Nephron (organoid): ENCODE measurements around the gene SIK3.

ENCODE experiments used
- H3K27ac Mint-ChIP-seq, 3 experiments: 2 replicates each; pipeline ENCODE4 v1.8.0; 2020; ENCODE audit warnings: mixed read lengths in 3 of 3, mild to moderate bottlenecking in 2 of 3, moderate library complexity in 1 of 3
- H3K27me3 Mint-ChIP-seq: 2 replicates; pipeline ENCODE4 v1.8.0; 2021; ENCODE audit warnings: low read depth, mild to moderate bottlenecking, moderate library complexity, mixed read lengths
- H3K36me3 Mint-ChIP-seq: 2 replicates; pipeline ENCODE4 v1.8.0; 2020; ENCODE audit warnings: low read depth, mixed read lengths
- H3K4me1 Mint-ChIP-seq: 2 replicates; pipeline ENCODE4 v1.8.0; 2020; ENCODE audit warnings: mixed read lengths
- H3K4me3 Mint-ChIP-seq, 3 experiments: 2 replicates each; pipeline ENCODE4 v1.8.0; 2020; ENCODE audit warnings: mild to moderate bottlenecking in 3 of 3, mixed read lengths in 3 of 3, moderate library complexity in 2 of 3
- H3K9me3 Mint-ChIP-seq: 2 replicates; pipeline ENCODE4 v1.8.0; 2020; ENCODE audit warnings: mixed read lengths
- TF ChIP-seq, protein P1 (sequence below), 3 experiments: fragments of 200-600 bp; sonication (generic); IDR thresholded peaks; one replicate each; pipeline ENCODE4 v1.5.0; 2021; ENCODE audit warnings: antibody characterized with exemption in 3 of 3; ENCODE audit not compliant: unreplicated experiment in 3 of 3

SIK3 gene

DNA sequence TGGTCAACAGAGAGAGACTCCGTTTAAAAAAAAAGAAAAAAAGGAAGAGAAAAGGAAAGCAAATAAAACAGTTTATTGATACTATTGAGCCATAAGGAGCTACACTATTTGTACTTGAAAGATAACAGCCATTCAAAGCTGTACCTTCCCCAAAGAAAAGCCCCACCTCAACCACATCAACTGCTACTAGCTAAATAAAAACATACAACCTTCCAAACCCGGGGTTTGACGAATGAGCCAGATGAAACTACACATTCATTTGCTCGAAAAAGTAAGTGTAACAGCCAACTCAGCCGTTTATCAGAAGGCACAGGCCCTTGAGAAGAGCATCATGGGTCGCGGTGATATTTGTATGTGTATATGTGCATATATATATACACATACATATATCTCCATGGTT is 78.4 kb downstream of the SIK3 start:
- H3K4me3 Mint-ChIP-seq: no peak overlapping the region
- no peaks in the 10 kb centered on the region for H3K9me3 Mint-ChIP-seq
- H3K4me1 Mint-ChIP-seq: peaks cover 38% of the 10 kb centered on the region
- TF ChIP-seq, protein P1, sequence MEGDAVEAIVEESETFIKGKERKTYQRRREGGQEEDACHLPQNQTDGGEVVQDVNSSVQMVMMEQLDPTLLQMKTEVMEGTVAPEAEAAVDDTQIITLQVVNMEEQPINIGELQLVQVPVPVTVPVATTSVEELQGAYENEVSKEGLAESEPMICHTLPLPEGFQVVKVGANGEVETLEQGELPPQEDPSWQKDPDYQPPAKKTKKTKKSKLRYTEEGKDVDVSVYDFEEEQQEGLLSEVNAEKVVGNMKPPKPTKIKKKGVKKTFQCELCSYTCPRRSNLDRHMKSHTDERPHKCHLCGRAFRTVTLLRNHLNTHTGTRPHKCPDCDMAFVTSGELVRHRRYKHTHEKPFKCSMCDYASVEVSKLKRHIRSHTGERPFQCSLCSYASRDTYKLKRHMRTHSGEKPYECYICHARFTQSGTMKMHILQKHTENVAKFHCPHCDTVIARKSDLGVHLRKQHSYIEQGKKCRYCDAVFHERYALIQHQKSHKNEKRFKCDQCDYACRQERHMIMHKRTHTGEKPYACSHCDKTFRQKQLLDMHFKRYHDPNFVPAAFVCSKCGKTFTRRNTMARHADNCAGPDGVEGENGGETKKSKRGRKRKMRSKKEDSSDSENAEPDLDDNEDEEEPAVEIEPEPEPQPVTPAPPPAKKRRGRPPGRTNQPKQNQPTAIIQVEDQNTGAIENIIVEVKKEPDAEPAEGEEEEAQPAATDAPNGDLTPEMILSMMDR (IDR thresholded peaks at IDR 0.05; ENCODE audit: unreplicated experiment in 3 of 3): no peak
- no peaks in the 10 kb centered on the region for H3K27me3 Mint-ChIP-seq
- H3K27ac Mint-ChIP-seq: no peak overlapping the region
- no peaks in the 10 kb centered on the region for H3K36me3 Mint-ChIP-seq

DNA sequence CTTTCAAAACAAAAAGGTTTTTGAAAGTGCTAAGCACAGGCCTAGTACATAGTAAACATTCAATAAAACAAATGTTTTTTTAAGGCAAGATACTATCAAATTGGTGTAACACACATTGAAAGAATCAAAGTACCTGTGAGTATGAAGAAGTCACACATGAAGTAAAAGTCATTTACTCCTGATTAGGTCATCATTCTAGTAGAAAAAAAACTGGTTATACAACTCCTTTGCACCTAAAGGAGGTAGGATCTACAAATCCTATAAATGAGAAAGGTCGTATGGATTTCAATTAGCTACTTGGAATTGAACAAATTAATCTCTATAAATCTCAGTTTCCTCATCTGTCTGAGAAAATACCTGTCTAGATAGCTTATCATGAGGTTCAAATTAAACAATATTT is 80.8 kb downstream of the SIK3 start:
- peaks cover 21% of the 10 kb centered on the region for H3K4me1 Mint-ChIP-seq
- no peaks in the 10 kb centered on the region for H3K36me3 Mint-ChIP-seq
- TF ChIP-seq, protein P1 (IDR thresholded peaks at IDR 0.05; ENCODE audit: unreplicated experiment in 3 of 3): no peak
- no peaks in the 10 kb centered on the region for H3K27me3 Mint-ChIP-seq
- no peak overlapping the region for H3K4me3 Mint-ChIP-seq
- H3K9me3 Mint-ChIP-seq: no peaks in the 10 kb centered on the region
- H3K27ac Mint-ChIP-seq: no peak overlapping the region

DNA sequence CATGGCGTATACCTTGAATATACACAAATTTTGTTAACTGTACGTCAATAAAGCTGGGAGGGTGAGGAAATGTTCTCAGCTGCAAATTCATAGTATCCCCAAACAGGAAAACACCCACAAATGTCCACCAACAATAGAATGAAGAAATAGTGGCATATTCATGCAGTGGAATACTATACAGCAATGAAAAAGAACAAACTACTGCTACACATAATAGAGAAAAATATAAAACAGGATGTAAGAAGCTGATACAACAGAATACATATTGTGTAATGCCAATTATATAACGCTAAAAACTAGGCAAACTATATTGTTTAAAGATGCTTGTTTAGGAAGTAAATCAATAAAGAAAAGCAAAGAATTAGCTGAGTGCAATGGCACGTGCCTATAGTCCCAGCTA is 81.5 kb downstream of the SIK3 start:
- Mint-ChIP-seq H3K36me3 (no peaks in the 10 kb centered on the region), H3K4me3 (no peak overlapping the region), H3K4me1 (peaks cover 18% of the 10 kb centered on the region), H3K27ac (no peak overlapping the region), H3K27me3 (no peaks in the 10 kb centered on the region), H3K9me3 (no peaks in the 10 kb centered on the region)
- TF ChIP-seq, protein P1 (IDR thresholded peaks at IDR 0.05; ENCODE audit: unreplicated experiment in 3 of 3): no peak

DNA sequence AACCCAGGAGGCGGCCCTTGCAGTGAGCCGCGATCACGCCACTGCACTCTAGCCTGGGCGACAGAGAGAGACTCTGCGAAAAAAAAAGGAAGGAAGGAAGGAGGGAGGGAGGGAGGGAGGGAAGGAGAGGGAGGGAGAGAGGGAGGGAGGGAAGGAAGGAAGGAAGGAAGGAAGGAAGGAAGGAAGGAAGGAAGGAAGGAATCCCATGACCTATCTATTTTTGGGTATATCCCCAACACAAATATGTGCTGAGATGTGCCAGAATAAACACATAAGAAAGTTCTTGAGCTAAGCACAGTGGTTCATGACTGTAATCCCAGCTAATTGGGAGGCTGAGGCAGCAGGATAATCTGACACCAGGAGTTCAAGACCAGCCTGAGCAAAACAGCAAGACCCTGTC is 82.0 kb downstream of the SIK3 start:
- TF ChIP-seq, protein P1 (IDR thresholded peaks at IDR 0.05; ENCODE audit: unreplicated experiment in 3 of 3): no peak
- H3K36me3 Mint-ChIP-seq: no peaks in the 10 kb centered on the region
- no peak overlapping the region for H3K4me3 Mint-ChIP-seq
- H3K27me3 Mint-ChIP-seq: no peaks in the 10 kb centered on the region
- no peaks in the 10 kb centered on the region for H3K9me3 Mint-ChIP-seq
- peaks cover 14% of the 10 kb centered on the region for H3K4me1 Mint-ChIP-seq
- H3K27ac Mint-ChIP-seq: no peak overlapping the region

DNA sequence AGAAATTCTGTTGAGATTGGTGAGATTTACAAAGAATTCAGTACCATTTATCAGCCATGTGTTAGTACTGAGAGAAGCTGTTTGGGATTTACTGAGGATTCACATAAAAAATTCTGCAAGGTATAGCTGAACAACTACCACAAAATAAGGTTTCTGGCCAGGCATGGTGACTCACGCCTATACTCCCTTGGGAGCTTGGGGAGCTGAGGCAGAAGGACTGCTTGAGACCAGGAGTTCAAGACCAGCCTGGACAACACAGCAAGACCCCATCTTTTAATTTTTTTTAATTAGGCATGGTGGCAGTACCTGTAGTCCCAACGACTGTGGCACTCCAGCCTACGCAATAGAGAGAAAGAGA is 86.7 kb downstream of the SIK3 start:
- no peaks in the 10 kb centered on the region for H3K36me3 Mint-ChIP-seq
- no peak overlapping the region for H3K4me3 Mint-ChIP-seq
- H3K9me3 Mint-ChIP-seq: no peaks in the 10 kb centered on the region

More for the DNA sequence above, 86.7 kb downstream of the SIK3 start:
- H3K27ac Mint-ChIP-seq: no peak overlapping the region
- TF ChIP-seq, protein P1 (IDR thresholded peaks at IDR 0.05; ENCODE audit: unreplicated experiment in 3 of 3): no peak
- H3K4me1 Mint-ChIP-seq: no peaks in the 10 kb centered on the region
- H3K27me3 Mint-ChIP-seq: no peaks in the 10 kb centered on the region
